DOHH2 (cell line): ENCODE data around the gene RASGRP4.

Experiments
- H3F3A ChIP-seq: fragments of 200-600 bp; sonication (generic), shearing (Covaris generic); 2 replicates; pipeline ENCODE4 v1.6.0; 2016; ENCODE audit warnings: antibody characterized with exemption, mild to moderate bottlenecking; ENCODE audit not compliant: control insufficient read depth, insufficient read depth
- H3K27ac ChIP-seq: fragments of 200-600 bp; sonication (generic); 2 replicates; pipeline ENCODE4 v1.5.1; 2014; ENCODE audit warnings: low read depth, mild to moderate bottlenecking, low read length, moderate library complexity
- H3K27me3 ChIP-seq: fragments of 200-600 bp; sonication (generic); 2 replicates; pipeline ENCODE4 v1.6.1; 2014; ENCODE audit warnings: mild to moderate bottlenecking, low read length, mixed read lengths; ENCODE audit not compliant: control insufficient read depth
- H3K36me3 ChIP-seq: fragments of 200-600 bp; sonication (generic); 2 replicates; pipeline ENCODE4 v1.6.1; 2014; ENCODE audit warnings: mild to moderate bottlenecking, low read length, moderate library complexity, mixed read lengths; ENCODE audit not compliant: control insufficient read depth
- H3K4me1 ChIP-seq: fragments of 200-600 bp; sonication (generic); 2 replicates; pipeline ENCODE4 v1.6.1; 2014; ENCODE audit warnings: mild to moderate bottlenecking, low read length, mixed read lengths; ENCODE audit not compliant: control insufficient read depth
- H3K4me2 ChIP-seq: fragments of 200-600 bp; sonication (generic); 2 replicates; pipeline ENCODE4 v1.6.0; 2014; ENCODE audit warnings: mild to moderate bottlenecking, low read length, moderate library complexity
- H3K4me3 ChIP-seq: fragments of 200-600 bp; sonication (generic); 2 replicates; pipeline ENCODE4 v1.5.1; 2014; ENCODE audit warnings: mild to moderate bottlenecking, low read length, mixed read lengths
- H3K79me2 ChIP-seq: fragments of 200-600 bp; sonication (generic); 2 replicates; pipeline ENCODE4 v1.6.1; 2014; ENCODE audit warnings: mild to moderate bottlenecking, low read length, mixed read lengths; ENCODE audit not compliant: control insufficient read depth
- H3K9me2 ChIP-seq: fragments of 200-600 bp; sonication (generic); replicated peaks from 2 replicates; pipeline ENCODE4 v1.6.1; 2014; ENCODE audit warnings: mild to moderate bottlenecking, low read length, mixed read lengths; ENCODE audit not compliant: control insufficient read depth
- H3K9me3 ChIP-seq: fragments of 200-600 bp; sonication (generic); 2 replicates; pipeline ENCODE4 v1.6.1; 2014; ENCODE audit warnings: antibody characterized with exemption, low read length, mixed read lengths; ENCODE audit not compliant: control insufficient read depth, insufficient read depth
- H4K20me1 ChIP-seq: fragments of 200-600 bp; sonication (generic); 2 replicates; pipeline ENCODE4 v1.6.0; 2014; ENCODE audit warnings: low read depth, mild to moderate bottlenecking, antibody characterized with exemption, low read length, moderate library complexity; ENCODE audit not compliant: control insufficient read depth, insufficient read depth
- EZH2phosphoT487 ChIP-seq: fragments of 200-600 bp; sonication (generic); IDR thresholded peaks from 2 replicates; pipeline ENCODE4 v1.6.1; 2017; ENCODE audit warnings: borderline replicate concordance, mild to moderate bottlenecking, antibody characterized with exemption, low read length, moderate library complexity, mixed read lengths
- TF ChIP-seq, protein P1 (sequence below): fragments of 200-600 bp; sonication (generic); IDR thresholded peaks from one replicate; pipeline ENCODE4 v1.5.1; 2014; ENCODE audit warnings: antibody characterized with exemption, mild to moderate bottlenecking, low read depth, low read length; ENCODE audit not compliant: poor library complexity, severe bottlenecking

RASGRP4 gene

GRCh38 chr19:38449518-38449917 is 23.5 kb upstream of the RASGRP4 start:
- no peaks in the 10 kb centered on the region for H3K79me2 ChIP-seq

GRCh38 chr19:38448225-38448624 is 22.2 kb upstream of the RASGRP4 start:
- H4K20me1 ChIP-seq, result no peaks in the 10 kb centered on the region
- H3K4me1 ChIP-seq, result no peaks in the 10 kb centered on the region
- no peak overlapping the region for H3K4me3 ChIP-seq
- no peaks in the 10 kb centered on the region for H3F3A ChIP-seq
- no peak overlapping the region for H3K27ac ChIP-seq
- TF ChIP-seq, protein P1, sequence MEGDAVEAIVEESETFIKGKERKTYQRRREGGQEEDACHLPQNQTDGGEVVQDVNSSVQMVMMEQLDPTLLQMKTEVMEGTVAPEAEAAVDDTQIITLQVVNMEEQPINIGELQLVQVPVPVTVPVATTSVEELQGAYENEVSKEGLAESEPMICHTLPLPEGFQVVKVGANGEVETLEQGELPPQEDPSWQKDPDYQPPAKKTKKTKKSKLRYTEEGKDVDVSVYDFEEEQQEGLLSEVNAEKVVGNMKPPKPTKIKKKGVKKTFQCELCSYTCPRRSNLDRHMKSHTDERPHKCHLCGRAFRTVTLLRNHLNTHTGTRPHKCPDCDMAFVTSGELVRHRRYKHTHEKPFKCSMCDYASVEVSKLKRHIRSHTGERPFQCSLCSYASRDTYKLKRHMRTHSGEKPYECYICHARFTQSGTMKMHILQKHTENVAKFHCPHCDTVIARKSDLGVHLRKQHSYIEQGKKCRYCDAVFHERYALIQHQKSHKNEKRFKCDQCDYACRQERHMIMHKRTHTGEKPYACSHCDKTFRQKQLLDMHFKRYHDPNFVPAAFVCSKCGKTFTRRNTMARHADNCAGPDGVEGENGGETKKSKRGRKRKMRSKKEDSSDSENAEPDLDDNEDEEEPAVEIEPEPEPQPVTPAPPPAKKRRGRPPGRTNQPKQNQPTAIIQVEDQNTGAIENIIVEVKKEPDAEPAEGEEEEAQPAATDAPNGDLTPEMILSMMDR, result no peak
- TF ChIP-seq EZH2phosphoT487, result no peak
- no peaks in the 10 kb centered on the region for H3K36me3 ChIP-seq
- H3K9me2 ChIP-seq, result no peaks in the 10 kb centered on the region
- no peaks in the 10 kb centered on the region; the same call in 1 of the 2 replicates for H3K9me3 ChIP-seq
- no peaks in the 10 kb centered on the region for H3K27me3 ChIP-seq
- no peak overlapping the region for H3K4me2 ChIP-seq
- H3K79me2 ChIP-seq, result no peaks in the 10 kb centered on the region

More at GRCh38 chr19:38449518-38449917, 23.5 kb upstream of the RASGRP4 start:
- no peak overlapping the region for H3K4me3 ChIP-seq
- H3K4me1 ChIP-seq, result no peaks in the 10 kb centered on the region
- H3K9me3 ChIP-seq, result no peaks in the 10 kb centered on the region; the same call in 1 of the 2 replicates
- no peaks in the 10 kb centered on the region for H3K9me2 ChIP-seq
- no peaks in the 10 kb centered on the region for H3K36me3 ChIP-seq
- TF ChIP-seq, protein P1, result no peak
- no peak for TF ChIP-seq EZH2phosphoT487
- H3K27ac ChIP-seq, result no peak overlapping the region
- H3K4me2 ChIP-seq, result no peak overlapping the region
- no peaks in the 10 kb centered on the region for H3F3A ChIP-seq
- no peaks in the 10 kb centered on the region for H4K20me1 ChIP-seq
- no peaks in the 10 kb centered on the region for H3K27me3 ChIP-seq

GRCh38 chr19:38445362-38445761 is 19.3 kb upstream of the RASGRP4 start:
- no peaks in the 10 kb centered on the region for H3F3A ChIP-seq
- no peaks in the 10 kb centered on the region for H3K36me3 ChIP-seq
- H3K79me2 ChIP-seq, result no peaks in the 10 kb centered on the region
- H3K4me1 ChIP-seq, result no peaks in the 10 kb centered on the region
- H3K9me2 ChIP-seq, result no peaks in the 10 kb centered on the region
- H4K20me1 ChIP-seq, result no peaks in the 10 kb centered on the region
- no peak overlapping the region for H3K27ac ChIP-seq
- no peak overlapping the region for H3K4me3 ChIP-seq
- H3K9me3 ChIP-seq, result no peaks in the 10 kb centered on the region
- H3K27me3 ChIP-seq, result no peaks in the 10 kb centered on the region
- TF ChIP-seq EZH2phosphoT487, result no peak
- TF ChIP-seq, protein P1, result no peak
- H3K4me2 ChIP-seq, result no peak overlapping the region
